NCI-H774 (cell line): ENCODE results near the gene RAD51B.
A peak's percentile ranks its signal among the peaks of the same experiment; 100 is the strongest.

Experiments used
- DNase-seq: peaks from one replicate; lab custom pipeline; 2025; lab: John Stamatoyannopoulos, UW

The RAD51B gene

DNA sequence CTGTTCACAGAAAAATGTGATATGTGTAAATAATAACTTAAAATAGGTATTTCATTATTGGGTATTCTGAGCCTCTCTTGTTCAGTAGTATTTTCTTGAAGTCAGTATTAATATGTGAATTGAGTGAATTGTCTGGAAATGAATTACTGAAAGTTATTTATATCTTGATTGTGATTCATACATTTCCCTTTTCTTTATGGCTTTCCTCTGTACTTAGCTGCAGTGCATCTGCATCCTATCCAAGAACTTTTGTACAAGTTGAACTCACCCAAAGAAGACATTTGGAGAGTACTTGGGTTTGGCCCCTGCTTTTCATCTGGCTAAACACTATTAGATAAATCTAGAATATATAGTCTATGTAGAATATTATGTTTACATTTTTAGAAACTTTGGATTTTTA, 326.0 kb downstream of the RAD51B start:
- DNase-seq = no peak

DNA sequence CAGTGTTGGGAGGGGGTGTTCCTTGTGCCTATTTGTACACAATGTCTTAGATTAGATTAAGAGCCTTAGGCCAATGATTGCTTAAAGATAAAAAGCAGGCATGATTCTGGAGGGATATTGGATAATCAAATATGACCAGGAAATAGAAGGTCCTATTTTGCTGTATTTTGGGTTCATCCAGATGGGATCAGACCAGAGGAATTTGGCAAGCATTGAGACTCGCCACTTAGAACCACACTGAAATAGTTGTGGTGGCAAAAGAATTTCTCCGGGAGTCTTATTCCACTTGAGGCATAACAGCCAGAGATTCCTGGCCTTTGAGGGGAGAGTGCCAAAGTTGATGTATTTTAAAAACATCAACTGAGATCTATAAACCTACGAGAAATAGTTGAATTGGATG, 327.2 kb downstream of the RAD51B start:
- no peak for DNase-seq

DNA sequence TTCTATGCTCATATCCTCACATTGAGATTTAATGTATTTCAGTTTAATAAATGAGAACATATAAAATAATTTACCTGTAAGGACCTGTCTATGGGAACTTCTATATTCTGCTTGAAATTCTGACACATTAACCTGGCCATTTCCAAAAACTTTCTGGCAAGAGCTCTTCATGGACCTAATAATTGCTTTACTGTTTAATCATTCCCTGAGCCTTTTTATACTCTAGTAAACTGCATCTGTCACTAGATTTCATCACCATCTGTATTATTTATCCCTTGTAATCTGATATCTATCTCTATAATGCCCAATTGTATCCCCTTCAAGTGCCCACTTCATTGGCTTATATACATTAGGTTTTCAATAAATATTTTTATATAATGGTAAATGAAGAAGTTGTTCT, 327.7 kb downstream of the RAD51B start:
- DNase-seq = no peak

DNA sequence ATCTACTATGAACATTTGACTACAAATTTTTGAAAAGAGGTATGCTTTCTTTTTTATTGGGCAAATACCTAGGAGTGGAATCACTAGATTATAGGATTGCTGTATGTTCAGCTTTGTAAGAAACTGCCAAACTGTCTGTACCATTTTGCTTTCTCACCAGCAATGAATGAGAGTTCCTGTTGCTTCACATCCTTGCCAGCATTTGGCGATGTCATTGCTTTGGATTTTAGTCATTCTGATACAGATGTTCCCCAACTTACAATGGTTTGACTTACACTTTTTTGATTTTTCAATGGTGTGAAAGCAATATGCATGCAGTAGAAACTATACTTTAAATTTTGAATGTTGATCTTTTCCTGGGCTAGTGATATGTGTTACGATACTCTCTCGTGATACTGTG, 328.7 kb downstream of the RAD51B start:
- DNase-seq = no peak

DNA sequence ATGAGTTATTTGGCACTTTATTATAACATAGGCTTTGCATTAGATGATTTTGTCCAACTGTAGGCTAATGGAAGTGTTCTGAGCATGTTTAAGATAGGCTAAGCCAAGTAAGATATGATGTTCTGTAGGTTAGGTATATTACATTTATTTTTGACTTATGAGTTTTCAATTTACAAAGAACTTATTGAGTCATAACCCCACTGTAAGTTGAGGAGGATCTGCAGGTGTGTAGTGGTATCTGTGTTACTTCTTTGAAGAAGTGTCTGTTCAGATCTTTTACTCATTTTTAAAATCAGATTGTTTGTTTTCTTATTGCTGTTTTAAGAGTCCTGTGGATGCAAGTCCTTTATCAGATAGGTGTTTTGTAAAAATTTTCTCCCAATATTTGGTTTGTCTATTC, 329.2 kb downstream of the RAD51B start:
- DNase-seq = no peak

DNA sequence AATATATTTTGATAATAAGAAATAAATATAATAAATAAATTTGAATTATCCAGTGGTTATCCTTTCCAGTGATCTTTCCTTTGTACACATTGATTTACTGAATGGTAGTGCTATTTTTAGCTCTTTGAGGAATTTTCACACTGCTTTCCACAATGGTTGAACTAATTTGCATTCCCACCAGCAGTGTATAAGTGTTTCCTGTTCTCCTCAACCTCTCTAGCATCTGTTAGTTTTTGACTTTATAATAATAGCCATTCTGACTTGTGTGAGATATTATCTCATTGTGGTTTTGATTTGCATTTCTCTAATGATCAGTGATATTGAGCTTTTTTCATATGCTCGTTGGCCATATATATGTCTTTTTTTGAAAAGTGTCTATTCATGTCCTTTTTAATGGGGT, 333.7 kb downstream of the RAD51B start:
- no peak for DNase-seq

DNA sequence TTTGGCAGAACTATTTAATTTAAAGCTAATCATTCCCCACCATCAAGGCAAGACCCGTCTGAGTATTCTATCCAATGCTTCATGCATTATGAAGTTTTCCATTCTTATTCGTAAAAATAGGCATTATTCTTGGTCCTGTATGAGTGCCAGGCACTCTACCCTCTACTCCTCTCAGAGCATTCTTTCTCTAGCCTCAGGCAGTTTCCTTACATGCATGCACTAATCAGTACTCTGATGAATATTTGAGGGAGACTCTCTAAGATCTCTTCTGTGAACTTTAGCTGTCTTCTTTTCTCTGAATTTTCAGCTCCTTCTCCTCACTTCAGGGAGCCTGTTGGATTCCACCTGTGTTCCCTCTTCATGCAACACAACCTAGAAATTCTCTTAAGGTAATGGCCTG, 334.7 kb downstream of the RAD51B start:
- DNase-seq = no peak

DNA sequence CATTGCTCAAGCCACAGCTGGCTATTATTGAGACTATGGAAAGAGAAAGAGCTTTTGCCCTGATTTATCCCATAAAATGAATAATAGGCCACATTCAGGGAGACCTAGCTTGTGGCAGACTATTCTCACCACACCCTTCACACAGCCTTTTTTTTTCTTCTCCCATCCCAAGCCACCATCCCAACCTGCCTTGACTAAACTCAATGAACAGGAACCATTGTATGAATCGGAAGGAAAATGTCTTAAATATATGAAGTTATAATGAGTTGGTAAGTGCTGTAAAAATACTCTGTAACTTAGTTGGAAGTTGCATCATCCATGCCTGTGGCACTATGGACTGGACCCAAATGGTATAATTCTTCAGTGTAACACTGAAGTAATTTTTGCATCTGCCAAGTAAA, 338.4 kb downstream of the RAD51B start:
- DNase-seq = no peak

DNA sequence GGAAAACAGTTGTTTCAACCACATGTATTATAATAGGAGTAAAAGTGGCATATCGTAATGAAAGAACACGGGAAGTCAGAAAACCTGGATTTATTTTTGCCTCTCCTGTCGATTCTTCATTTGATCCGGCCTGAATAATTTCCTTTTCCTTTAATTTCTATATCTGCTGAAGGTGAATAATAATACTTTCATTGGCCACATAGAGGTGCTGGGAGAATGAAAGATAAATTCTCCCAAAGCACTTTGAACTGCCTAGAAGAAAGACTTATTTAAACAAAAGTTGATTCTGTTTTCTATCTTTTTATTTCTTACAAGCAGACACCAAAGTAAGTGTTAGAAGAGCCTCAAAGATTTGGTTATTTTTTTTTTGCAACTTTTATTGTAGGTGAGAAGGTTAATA, 339.1 kb downstream of the RAD51B start:
- DNase-seq = no peak

DNA sequence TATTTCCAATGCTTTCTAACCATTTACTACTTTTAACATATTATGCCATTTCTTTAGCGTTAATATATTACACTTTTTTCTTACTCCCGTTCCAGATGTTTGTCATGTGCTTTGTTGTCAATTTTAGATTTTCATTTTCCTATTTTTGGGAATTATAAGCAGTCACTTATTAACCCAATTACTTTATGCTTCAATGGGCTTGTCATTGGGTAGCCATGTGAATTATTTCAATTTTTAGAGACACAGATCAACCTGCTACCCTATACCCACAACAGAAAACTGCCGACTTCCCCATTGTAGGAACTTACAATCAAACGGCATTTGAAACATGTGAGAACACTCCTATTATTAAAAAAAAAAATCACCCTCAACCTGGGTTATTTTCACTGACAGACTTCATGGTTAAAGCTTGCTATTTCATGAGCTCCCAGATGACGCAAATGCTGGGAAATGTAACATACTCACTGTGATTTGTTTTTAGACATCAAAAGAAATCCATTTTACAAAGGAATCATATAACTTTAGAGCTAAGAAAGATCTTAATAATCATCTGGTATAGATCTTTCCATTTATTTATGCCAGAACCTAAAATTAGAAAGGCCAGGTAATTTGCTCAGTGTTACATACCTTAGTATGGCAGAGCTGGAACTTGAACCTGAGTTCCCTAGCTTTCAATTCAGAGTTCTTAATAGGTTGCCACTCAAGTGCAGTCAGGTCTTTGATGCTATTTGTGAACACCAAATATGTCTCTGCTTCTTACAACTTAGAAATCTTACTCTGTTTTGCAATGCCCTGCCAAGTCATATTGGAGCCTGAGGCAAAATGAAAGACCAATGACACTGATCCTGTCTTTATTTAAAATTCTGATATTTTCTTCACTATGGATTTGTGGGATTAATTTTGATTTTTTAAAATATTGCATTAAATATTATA, 340.4 kb downstream of the RAD51B start:
- no peak for DNase-seq

DNA sequence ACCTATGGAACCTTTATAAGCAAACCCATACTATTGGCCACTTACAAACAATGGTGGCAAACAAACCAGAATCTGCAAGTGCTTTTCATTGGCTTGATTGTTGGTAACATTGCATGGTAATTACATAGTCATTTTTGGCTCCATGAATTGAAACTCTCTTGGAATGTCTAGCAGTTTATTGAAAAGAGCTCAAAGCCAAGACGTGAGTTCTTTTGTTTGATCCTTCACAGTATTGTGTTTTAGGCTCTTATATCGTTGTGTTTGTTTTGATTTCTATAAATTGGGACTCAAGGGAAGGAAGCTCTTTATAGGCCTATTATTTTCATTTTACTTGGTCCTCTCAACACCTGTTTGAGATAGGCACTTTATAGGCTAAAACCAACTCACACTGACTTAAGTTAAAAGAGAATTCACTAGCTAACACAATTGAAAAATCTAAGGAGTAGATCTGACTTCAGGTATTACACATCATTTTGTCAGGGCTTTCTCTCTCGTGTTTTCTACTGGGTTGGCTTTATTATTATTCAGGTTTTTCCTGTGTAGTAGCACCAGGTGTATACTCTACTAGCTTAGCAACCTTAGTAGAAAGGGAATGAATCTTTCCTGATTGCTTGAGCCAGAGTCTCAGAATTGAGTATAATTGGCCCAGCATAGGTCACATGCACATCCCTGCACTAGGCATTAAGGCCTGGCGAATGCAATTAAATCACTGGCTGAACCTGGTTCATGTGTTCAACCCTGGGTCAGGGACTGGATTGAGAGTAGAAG, 341.4 kb downstream of the RAD51B start:
- no peak for DNase-seq

DNA sequence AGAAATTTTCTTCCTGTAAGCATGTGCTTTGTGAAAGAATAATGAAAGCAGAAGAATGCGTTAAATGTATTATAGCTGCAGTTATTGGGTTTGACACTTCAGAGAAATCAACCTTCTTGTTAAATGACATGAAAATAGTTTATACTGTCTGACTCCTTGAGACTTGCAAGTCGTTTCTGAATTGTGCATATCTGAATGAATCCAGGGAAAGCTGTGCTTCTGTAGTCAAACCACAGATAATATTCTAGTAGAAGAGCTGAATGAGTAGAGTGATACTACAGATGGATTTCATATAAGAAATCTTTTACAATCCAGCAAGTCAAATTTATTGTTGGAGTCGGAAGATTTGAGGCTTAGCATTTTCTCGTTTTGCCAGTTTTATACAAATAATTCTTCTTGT, 343.3 kb downstream of the RAD51B start:
- DNase-seq = no peak

DNA sequence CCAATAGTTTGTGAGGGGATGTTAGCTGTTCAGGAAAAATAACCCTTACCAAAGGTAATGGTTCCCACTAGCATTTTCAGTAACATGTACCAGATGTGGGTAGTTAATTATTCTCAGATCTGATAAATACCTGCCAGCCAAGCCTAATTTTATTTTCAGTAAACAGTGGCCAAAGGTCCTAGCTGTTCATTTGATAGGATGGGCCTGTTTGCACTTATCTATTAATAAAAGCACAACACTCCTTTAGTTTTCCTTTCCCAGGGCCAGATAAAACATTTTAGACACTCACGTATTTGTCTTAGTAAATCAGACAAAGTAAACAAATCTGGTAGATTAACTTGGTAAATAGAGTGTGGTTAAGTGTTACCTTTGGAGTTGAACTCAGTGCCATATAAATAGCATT, 345.1 kb downstream of the RAD51B start:
- DNase-seq = peak; percentile 26

DNA sequence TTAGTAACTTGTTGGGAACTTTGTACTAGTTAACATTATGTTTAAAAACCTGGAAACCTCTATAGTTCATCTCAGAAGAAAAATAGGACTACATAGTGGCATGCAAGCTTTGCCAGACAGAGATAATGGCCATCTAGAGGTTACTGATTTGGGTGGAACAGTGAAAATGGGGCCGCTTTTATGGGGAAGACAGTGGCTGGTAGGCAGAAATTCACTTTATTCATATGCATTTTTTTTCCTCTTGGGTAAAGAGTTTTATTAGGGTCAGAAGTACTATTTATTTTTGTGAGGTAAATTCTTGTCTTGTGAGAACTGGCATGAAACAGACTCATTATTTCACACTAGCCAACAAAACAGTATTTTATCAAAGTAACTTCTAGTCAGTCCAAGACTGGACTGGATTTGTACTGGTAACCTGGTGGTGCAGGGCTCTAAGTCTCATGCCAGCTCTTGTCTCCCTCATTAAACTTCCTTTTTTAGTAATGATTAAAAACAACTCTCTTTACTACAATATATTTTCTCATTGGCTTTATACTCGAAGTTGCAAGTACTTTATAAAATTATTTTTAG, 345.8 kb downstream of the RAD51B start:
- DNase-seq = no peak

DNA sequence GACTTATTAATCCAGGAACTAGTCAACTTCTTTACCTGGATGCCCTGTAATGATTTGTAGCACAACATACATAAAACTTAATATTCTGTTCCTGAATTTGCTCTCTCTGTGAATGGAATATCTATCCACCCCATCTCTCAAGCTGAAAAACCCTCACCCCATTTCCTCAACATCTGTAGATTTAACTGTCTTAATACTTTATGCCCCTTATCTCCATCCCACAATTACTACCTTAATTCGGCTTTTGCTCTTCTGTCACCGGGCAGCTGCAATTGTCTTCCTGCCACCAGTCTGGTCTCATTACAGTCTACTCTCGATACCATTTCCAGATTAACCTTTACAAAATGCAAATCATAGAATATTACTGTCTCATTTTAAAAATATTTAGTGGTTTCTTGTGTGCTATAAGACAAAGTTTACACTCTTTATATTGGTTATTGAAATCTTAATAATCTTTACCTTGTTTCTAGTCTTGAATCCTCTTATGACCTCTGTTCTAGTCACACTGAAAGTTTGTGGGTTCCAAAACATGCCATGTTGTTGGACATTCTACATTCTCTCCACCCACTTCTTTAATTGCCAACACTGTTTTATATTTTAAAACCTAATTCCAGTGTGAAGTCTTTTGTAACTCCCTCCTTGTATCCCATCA, 347.3 kb downstream of the RAD51B start:
- DNase-seq = no peak

DNA sequence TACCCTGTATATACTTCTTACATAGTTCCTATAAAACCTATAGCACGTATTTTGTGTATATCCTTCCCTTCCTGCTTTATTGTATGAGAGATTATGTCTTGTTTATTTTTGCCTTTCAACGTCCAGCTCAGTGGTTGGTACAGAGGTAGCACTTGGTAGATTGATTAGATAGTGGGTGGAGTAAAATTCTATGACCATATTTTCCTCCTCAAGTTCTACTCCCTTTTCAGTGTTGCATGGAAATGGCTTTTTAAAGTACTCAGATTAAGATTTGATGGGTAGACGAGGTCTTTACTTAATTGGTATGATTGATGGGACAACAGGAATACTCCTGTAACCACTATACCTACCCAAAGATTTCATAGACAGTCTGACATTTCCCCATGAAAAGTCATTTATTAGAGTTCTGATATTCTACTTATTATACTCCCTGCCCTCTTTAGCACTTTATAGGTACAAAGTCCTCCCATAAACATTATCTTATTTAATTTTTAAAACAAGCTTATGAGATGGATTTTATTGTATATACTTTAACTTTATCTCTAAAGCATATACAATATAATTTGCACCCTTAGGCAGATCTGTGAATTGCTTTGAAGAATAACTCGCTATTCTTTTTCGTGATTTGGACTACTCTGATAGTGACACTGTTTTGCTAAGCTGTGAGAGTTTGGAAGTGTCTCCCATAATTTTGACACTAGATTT, 348.0 kb downstream of the RAD51B start:
- no peak for DNase-seq

DNA sequence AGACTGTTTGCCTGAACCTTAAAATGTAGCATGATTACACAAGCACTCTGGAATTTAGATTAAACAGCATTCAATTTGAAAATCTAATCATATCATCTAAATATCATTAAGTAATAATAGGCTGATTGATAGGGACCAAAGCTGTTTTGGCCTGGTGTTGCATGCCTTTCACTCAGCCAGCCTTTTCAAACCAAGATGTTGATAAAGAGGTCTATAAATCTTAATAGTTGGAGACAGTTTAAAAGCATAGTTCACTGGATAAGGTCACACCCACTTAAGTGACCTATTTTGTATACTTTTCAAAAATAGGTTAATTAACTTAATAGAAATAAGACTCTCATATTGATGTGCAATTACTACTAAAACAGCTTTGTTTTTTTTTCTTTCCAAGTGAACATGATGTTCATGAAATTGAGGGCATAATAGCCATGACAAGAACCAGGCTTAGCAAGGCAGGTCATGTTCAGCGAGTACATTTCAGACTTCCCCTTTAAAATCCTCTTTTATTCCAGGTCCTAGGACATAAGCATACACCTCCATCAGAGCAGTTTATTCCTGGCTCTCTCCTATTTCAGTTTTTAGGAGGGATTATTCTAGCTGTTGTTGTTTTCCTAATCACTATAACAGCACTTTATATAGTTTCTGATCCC, 349.0 kb downstream of the RAD51B start:
- DNase-seq = no peak

DNA sequence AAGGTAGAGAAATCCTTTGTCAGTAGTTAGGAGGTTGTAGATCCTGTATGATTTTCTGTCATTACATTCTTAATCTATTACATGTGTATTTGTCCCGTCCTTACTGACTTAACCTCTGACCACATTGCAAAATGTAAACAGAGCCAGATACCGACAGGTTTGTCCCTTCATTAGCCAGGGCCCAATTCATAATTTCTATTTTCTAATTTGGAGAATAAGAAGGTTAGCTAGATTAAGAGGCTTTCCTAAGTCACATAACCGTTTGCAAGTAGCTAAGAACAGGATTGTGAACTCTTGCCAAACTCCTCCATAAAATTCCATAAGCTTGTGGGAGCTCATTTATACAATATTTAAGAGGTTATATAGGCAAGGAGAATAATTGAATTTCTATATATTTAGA, 352.6 kb downstream of the RAD51B start:
- no peak for DNase-seq

DNA sequence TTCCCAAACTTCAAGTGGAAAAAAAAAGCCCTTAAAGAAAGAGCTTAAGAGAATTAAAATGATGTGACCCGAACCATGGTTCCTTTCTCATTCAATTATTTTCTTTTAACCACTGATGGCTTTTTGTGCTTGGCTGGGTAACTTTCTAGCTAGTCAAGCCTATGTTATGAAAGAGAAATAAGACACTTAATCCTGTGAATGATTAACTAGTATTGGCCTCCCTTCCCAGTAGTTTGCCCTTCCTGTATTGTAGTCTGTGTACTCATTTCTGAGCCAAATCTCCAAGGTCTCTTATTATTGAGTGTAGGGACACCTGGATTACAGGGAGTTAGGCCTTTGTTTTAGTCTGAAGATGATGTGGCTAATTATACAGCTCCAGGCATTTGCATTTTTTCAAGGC, 353.0 kb downstream of the RAD51B start:
- DNase-seq = no peak

DNA sequence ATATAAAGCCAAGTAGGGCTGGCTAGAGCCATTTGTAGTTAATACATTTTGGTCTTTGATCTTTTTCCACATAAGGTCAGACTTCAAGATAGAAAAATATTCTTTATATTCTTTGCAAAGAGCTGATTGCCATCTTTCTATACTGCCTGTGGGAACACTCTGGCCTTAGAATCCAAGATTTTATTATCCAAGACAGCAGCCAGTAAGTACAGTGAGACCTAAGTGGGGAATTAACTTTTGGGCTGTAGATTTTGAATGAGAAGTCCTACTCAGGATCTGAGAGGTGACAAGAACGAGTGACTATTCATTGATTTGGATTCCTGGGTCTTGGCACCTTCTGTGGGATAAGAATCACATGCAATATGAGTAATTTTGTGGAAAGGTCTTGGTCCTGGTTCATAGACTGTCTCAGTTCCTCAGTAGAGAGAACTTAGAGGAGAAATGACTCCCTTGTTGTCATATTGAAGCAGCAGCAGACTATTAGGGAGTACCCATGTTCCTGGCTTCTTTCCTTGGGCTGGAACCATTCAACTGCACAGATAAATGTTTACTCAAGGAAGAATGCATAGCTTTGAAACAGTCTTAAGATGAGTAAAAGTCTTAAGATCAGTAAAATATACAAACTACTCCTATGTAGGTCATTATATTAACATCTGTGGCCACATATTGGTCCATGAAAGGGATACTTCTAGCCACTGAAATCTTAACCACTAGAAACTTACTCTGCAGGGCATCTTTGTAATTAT, 353.8 kb downstream of the RAD51B start:
- DNase-seq = no peak

DNA sequence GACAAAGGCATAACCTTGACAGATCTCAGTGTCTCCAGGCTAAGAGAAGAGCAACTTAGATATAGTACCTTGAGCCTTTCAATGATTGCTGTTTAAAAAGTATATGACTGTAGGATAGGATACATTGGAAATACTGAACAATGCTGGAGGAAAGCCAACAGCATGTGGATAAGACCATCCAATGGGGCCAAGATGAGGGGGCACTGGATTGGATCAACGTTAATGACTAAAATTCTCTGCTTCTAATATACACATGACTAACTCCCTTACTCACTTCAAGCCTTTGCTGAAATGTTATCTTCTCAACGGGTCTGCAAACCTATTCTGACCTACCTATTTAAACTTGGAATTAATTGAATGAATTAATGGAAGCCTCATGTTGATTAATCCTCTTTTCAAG, 354.9 kb downstream of the RAD51B start:
- no peak for DNase-seq
